GM23338 (cell line): ENCODE measurements around the gene NBEAL2. TPM values are rescaled to one million over a fixed set of nuclear protein-coding genes. Genes with fewer than 3 reads are reported as not detected.
A peak's percentile ranks its signal among the peaks of the same experiment; 100 is the strongest.

Experiments used
- ATAC-seq: fragments of 200-7000 bp; cut with Tn5 transposase; 3 replicates; pipeline ENCODE4 v1.9.1; 2020
- DNase-seq: peaks from one replicate; pipeline ENCODE4 v3.0.0-alpha.2; 2015; ENCODE audit warnings: low spot score
- H2AFZ ChIP-seq: fragments of 200-600 bp; sonication (generic); 2 replicates; pipeline ENCODE4 v1.8.0; 2016; ENCODE audit warnings: antibody characterized with exemption, mild to moderate bottlenecking, moderate library complexity
- H3F3A ChIP-seq: fragments of 200-600 bp; sonication (generic); replicated peaks from 2 replicates; pipeline ENCODE4 v1.8.0; 2017; ENCODE audit warnings: antibody characterized with exemption, mixed run types, low read depth
- H3K27ac ChIP-seq: fragments of 200-600 bp; sonication (generic); 2 replicates; pipeline ENCODE4 v1.6.1; 2016; ENCODE audit warnings: low read depth
- H3K27me3 ChIP-seq: fragments of 200-600 bp; sonication (generic); 2 replicates; pipeline ENCODE4 v1.8.0; 2016; ENCODE audit warnings: mild to moderate bottlenecking, mixed run types, moderate library complexity; ENCODE audit not compliant: insufficient read depth
- H3K36me3 ChIP-seq: fragments of 200-600 bp; sonication (generic); 2 replicates; pipeline ENCODE4 v1.8.0; 2016; ENCODE audit warnings: mild to moderate bottlenecking; ENCODE audit not compliant: insufficient read depth
- H3K4me1 ChIP-seq: fragments of 200-600 bp; sonication (generic); 2 replicates; pipeline ENCODE4 v1.8.0; 2016; ENCODE audit warnings: mild to moderate bottlenecking, moderate library complexity; ENCODE audit not compliant: insufficient read depth
- H3K4me2 ChIP-seq: fragments of 200-600 bp; sonication (generic); 2 replicates; pipeline ENCODE4 v1.7.1; 2017; ENCODE audit warnings: mixed run types
- H3K4me3 ChIP-seq: fragments of 200-600 bp; sonication (generic); 2 replicates; pipeline ENCODE4 v1.6.1; 2016; ENCODE audit warnings: mixed run types
- H3K79me2 ChIP-seq: fragments of 200-600 bp; sonication (generic); replicated peaks from 2 replicates; pipeline ENCODE4 v1.8.0; 2017; ENCODE audit warnings: mild to moderate bottlenecking; ENCODE audit not compliant: insufficient read depth
- H3K9me2 ChIP-seq: fragments of 200-600 bp; sonication (generic); 2 replicates; pipeline ENCODE4 v1.8.0; 2017; ENCODE audit not compliant: insufficient read depth
- H4K20me1 ChIP-seq: fragments of 200-600 bp; sonication (generic); replicated peaks from 2 replicates; pipeline ENCODE4 v1.8.0; 2017; ENCODE audit warnings: mild to moderate bottlenecking; ENCODE audit not compliant: insufficient read depth
- H3K27ac Mint-ChIP-seq: 2 replicates; pipeline ENCODE4 v1.8.0; 2020; ENCODE audit warnings: inconsistent platforms, mild to moderate bottlenecking, moderate library complexity, mixed read lengths
- H3K27me3 Mint-ChIP-seq: 3 replicates; pipeline ENCODE4 v1.8.0; 2022; ENCODE audit warnings: low read depth, mild to moderate bottlenecking, moderate library complexity, mixed read lengths, inconsistent platforms; ENCODE audit not compliant: insufficient read depth, poor library complexity
- H3K36me3 Mint-ChIP-seq: 3 replicates; pipeline ENCODE4 v1.8.0; 2021; ENCODE audit warnings: low read depth, mild to moderate bottlenecking, inconsistent platforms, moderate library complexity, mixed read lengths
- H3K4me1 Mint-ChIP-seq: 3 replicates; pipeline ENCODE4 v1.8.0; 2020; ENCODE audit warnings: mild to moderate bottlenecking, inconsistent platforms, mixed read lengths
- H3K4me3 Mint-ChIP-seq: 3 replicates; pipeline ENCODE4 v1.8.0; 2021; ENCODE audit warnings: moderate library complexity, mild to moderate bottlenecking, inconsistent platforms, mixed read lengths
- H3K9me3 Mint-ChIP-seq: 3 replicates; pipeline ENCODE4 v1.8.0; 2020; ENCODE audit warnings: moderate library complexity, mild to moderate bottlenecking, inconsistent platforms, mixed read lengths
- CTCF ChIP-seq, 2 experiments: fragments of 200-600 bp in 1 of 2; sonication (generic) in 1 of 2; conservative IDR thresholded peaks; 2 replicates each; pipeline versions ENCODE4 v1.5.1 to v1.6.1; 2016 to 2017; ENCODE audit warnings: antibody characterized with exemption in 2 of 2, low read depth in 2 of 2, mild to moderate bottlenecking in 2 of 2, moderate library complexity in 1 of 2
- ETS1 ChIP-seq: IDR thresholded peaks from 2 replicates; pipeline ENCODE4 v1.6.1; 2016; ENCODE audit warnings: antibody characterized with exemption
- EZH2 ChIP-seq: fragments of 200-600 bp; sonication (generic); IDR thresholded peaks from one replicate; pipeline ENCODE4 v1.8.0; 2017; ENCODE audit warnings: antibody characterized with exemption, mild to moderate bottlenecking, low read depth; ENCODE audit not compliant: unreplicated experiment
- NANOG ChIP-seq: IDR thresholded peaks from 2 replicates; pipeline ENCODE4 v1.6.1; 2016; ENCODE audit warnings: antibody characterized with exemption, borderline replicate concordance
- REST ChIP-seq: IDR thresholded peaks from one replicate; pipeline ENCODE4 v1.6.1; 2018; ENCODE audit warnings: antibody characterized with exemption; ENCODE audit not compliant: unreplicated experiment
- ZNF114 ChIP-seq: fragments of 250-450 bp; sonication (Bioruptor Pico); IDR thresholded peaks from 2 replicates; pipeline ENCODE4 v1.5.0; 2020; ENCODE audit warnings: mild to moderate bottlenecking, moderate library complexity
- ZNF331 ChIP-seq: fragments of 250-450 bp; sonication (Bioruptor Pico); IDR thresholded peaks from 2 replicates; pipeline ENCODE4 v1.5.0; 2020; ENCODE audit warnings: low read depth, mild to moderate bottlenecking, moderate library complexity
- ZNF462 ChIP-seq: fragments of 250-450 bp; sonication (Bioruptor Pico); IDR thresholded peaks from 2 replicates; pipeline ENCODE4 v1.5.0; 2020; ENCODE audit warnings: mild to moderate bottlenecking, moderate library complexity
- polyA plus RNA-seq: library from polyadenylated mRNA; unstranded; fragments of >200 nt; fragmentation: Nextera tagmentation; extraction: Ambion mirVana; gene quantifications from 2 replicates; pipeline ENCODE4 v1.2.1, GENCODE V29; 2016
- total RNA-seq: library from RNA; depleted of rRNA; stranded (reverse); fragments of >200 nt; shearing (Covaris generic); gene quantifications from 2 replicates; pipeline ENCODE4 v1.2.3, GENCODE V29; 2014

Gene NBEAL2
- total and polyA plus RNA-seq, 2 experiments from 2014 or later: 13.5 to 79.9 TPM

GRCh38 chr3:46934072-46934471 is 45.4 kb upstream of the NBEAL2 start (continued):
- no peak for TF ChIP-seq ZNF462 (CRISPR knock-in tag)

- H3K79me2 ChIP-seq: peaks cover 71% of the 10 kb centered on the region
- H2AFZ ChIP-seq: no peak overlapping the region
- DNase-seq (no peak), ATAC-seq (no peak)
- H3K27me3 ChIP-seq: no peaks in the 10 kb centered on the region
- peaks cover 55% of the 10 kb centered on the region for H4K20me1 ChIP-seq
- 0 out of 2 replicates have a peak overlapping the region, but pooled peaks have one; percentile 86 for H3K27ac Mint-ChIP-seq
- no peak overlapping the region for H3K4me3 ChIP-seq
- H3K9me3 Mint-ChIP-seq: no peaks in the 10 kb centered on the region
- TF ChIP-seq REST (no peak), ZNF114 (CRISPR knock-in tag) (no peak), ZNF331 (no peak), ETS1 (no peak), EZH2 (no peak), CTCF (conservative IDR thresholded peaks at IDR 0.05; ENCODE audit: low read depth in 2 of 2) (no peak), NANOG (no peak)
- 0 out of 2 replicates have a peak overlapping the region, but pooled peaks have one; percentile 55 for H3K27ac ChIP-seq
- H3K27me3 Mint-ChIP-seq: peaks cover 5% of the 10 kb centered on the region
- H3K4me3 Mint-ChIP-seq: no peak overlapping the region
- H3K36me3 ChIP-seq: no peaks in the 10 kb centered on the region; the same call in 1 of the 2 replicates
- H3K4me1 ChIP-seq: peaks cover 12% of the 10 kb centered on the region; the same call in 1 of the 2 replicates
- H3K36me3 Mint-ChIP-seq: peaks cover 21% of the 10 kb centered on the region
- no peaks in the 10 kb centered on the region for H3K9me2 ChIP-seq
- H3F3A ChIP-seq: 0 out of 2 replicates have a peak, but pooled peaks cover 7% of the 10 kb centered on the region
- H3K4me1 Mint-ChIP-seq: peaks cover 42% of the 10 kb centered on the region
- H3K4me2 ChIP-seq: no peak overlapping the region
Observed at GRCh38 chr3:46934498-46935167, 44.8 kb upstream of the NBEAL2 start.
